Fibroblast of lung (primary cell): ENCODE results near the gene RSPH3. TPM values are rescaled to one million over a fixed set of nuclear protein-coding genes. Genes with fewer than 3 reads are reported as not detected.

Experiments used
- DNase-seq, 2 donors: peaks; one replicate each; pipeline versions ENCODE4 v3.0.0 to v3.0.0-alpha.2; 2010; ENCODE audit warnings: low read depth in 2 of 2
- H2AFZ ChIP-seq: 2 replicates; pipeline ENCODE4 v1.5.1; 2012; ENCODE audit warnings: low read length, control low read depth, inconsistent platforms
- H3K27ac ChIP-seq: 2 replicates; pipeline ENCODE4 v1.5.1; 2011; ENCODE audit warnings: low read length, control low read depth; ENCODE audit not compliant: insufficient read depth
- H3K27me3 ChIP-seq: 2 replicates; pipeline ENCODE4 v1.5.1; 2011; ENCODE audit warnings: mild to moderate bottlenecking, low read length; ENCODE audit not compliant: control insufficient read depth, insufficient read depth
- H3K36me3 ChIP-seq: 2 replicates; pipeline ENCODE4 v1.5.1; 2011; ENCODE audit warnings: low read length; ENCODE audit not compliant: control insufficient read depth, insufficient read depth
- H3K4me1 ChIP-seq: 2 replicates; pipeline ENCODE4 v1.5.1; 2011; ENCODE audit warnings: low read length; ENCODE audit not compliant: control insufficient read depth, insufficient read depth; ENCODE audit errors: extremely low read depth
- H3K4me2 ChIP-seq: 2 replicates; pipeline ENCODE4 v1.5.1; 2011; ENCODE audit warnings: low read length, control low read depth; ENCODE audit not compliant: insufficient read depth; ENCODE audit errors: extremely low read depth
- H3K4me3 ChIP-seq, 4 experiments: fragments of 200-600 bp in 1 of 4; sonication (generic) in 1 of 4; replicated peaks in 1 of 4; 2 replicates each; pipeline ENCODE4 v1.5.1; 2011 to 2016; ENCODE audit warnings: low read length in 4 of 4, low read depth in 3 of 4, mild to moderate bottlenecking in 3 of 4, control low read depth in 2 of 4, inconsistent platforms in 1 of 4, mixed read lengths in 1 of 4; ENCODE audit not compliant: insufficient read depth in 1 of 4; ENCODE audit errors: control extremely low read depth in 1 of 4
- H3K79me2 ChIP-seq: 2 replicates; pipeline ENCODE4 v1.5.1; 2012; ENCODE audit warnings: mild to moderate bottlenecking, low read length, inconsistent platforms; ENCODE audit not compliant: control insufficient read depth, insufficient read depth
- H3K9ac ChIP-seq: 2 replicates; pipeline ENCODE4 v1.5.1; 2011; ENCODE audit warnings: mild to moderate bottlenecking, low read length, control low read depth; ENCODE audit not compliant: insufficient read depth
- H3K9me3 ChIP-seq: 2 replicates; pipeline ENCODE4 v1.5.1; 2012; ENCODE audit warnings: low read depth, low read length; ENCODE audit not compliant: control insufficient read depth, insufficient read depth
- H4K20me1 ChIP-seq: 2 replicates; pipeline ENCODE4 v1.5.1; 2011; ENCODE audit warnings: low read length; ENCODE audit not compliant: control insufficient read depth, insufficient read depth; ENCODE audit errors: extremely low read depth
- CTCF ChIP-seq, 2 donors: IDR thresholded peaks in 1 of 2; conservative IDR thresholded peaks in 1 of 2; 1 replicate in 1 of 2; 2 replicates in 1 of 2; pipeline ENCODE4 v1.5.1; 2011 to 2012; ENCODE audit warnings: low read length in 2 of 2, control low read depth in 1 of 2, inconsistent platforms in 1 of 2, low read depth in 1 of 2, mild to moderate bottlenecking in 1 of 2
- EZH2 ChIP-seq: IDR thresholded peaks from 2 replicates; pipeline ENCODE4 v1.5.1; 2012; ENCODE audit warnings: low read length, control low read depth, mild to moderate bottlenecking; ENCODE audit errors: missing control alignments
- polyA plus RNA-seq, 2 donors: library from polyadenylated mRNA; depleted of rRNA in 1 of 2; stranded (reverse) in 1 of 2; unstranded in 1 of 2; fragments of >200 nt; gene quantifications; 2 replicates each; pipeline ENCODE4 v1.2.1, GENCODE V29; 2011 to 2012; ENCODE audit warnings: missing spikeins in 1 of 2
- total RNA-seq: library from RNA; depleted of rRNA; stranded (reverse); fragments of >200 nt; gene quantifications from 2 replicates; pipeline ENCODE4 v1.2.1, GENCODE V29; 2014

Gene RSPH3
- total and polyA plus RNA-seq, 2 donors (not counting 1 experiment from before 2014, with no cell fraction given), result 2.3 to 5.9 TPM

DNA sequence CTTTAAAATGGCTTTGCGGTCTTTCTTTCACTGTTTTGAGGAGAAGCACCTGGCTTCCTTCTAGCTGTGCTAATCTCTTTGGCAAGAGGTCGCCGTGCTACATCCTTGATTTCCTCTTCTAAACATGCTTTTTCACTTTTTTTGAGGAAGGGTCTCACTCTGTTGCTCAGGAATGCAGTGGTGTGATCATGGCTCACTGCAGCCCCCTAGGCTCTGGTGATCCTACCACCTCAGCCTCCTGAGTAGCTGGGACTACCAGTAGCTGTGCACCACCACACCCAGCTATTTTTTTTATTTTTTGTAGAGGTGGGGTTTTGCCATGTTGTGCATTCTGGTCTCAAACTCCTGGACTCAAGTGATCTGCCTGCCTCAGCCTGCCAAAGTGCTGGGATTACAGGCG, 40.5 kb downstream of the RSPH3 start:
- Histone ChIP-seq H3K9ac (no peak overlapping the region), H3K4me2 (no peak overlapping the region)
- DNase-seq, result no peak

GRCh38 chr6:158958504-158959386, 41.3 kb downstream of the RSPH3 start:
- Histone ChIP-seq H4K20me1 (no peaks in the 10 kb centered on the region), H3K79me2 (no peaks in the 10 kb centered on the region), H2AFZ (no peak overlapping the region), H3K9ac (no peak overlapping the region), H3K27ac (no peak overlapping the region), H3K4me1 (no peaks in the 10 kb centered on the region), H3K9me3 (no peaks in the 10 kb centered on the region), H3K27me3 (no peaks in the 10 kb centered on the region), H3K36me3 (no peaks in the 10 kb centered on the region), H3K4me2 (no peak overlapping the region), H3K4me3 (no peak overlapping the region)
- TF ChIP-seq CTCF (conservative IDR thresholded peaks at IDR 0.05 in 1 of 2, IDR thresholded peaks at IDR 0.05 in 1 of 2; ENCODE audit: low read depth in 1 of 2, low read length in 2 of 2), result no peak
- no peak for TF ChIP-seq EZH2
- DNase-seq, result no peak

More for the DNA sequence above, 40.5 kb downstream of the RSPH3 start:
- Histone ChIP-seq H3K27me3 (no peaks in the 10 kb centered on the region), H3K4me3 (no peak overlapping the region), H3K36me3 (no peaks in the 10 kb centered on the region), H3K9me3 (no peaks in the 10 kb centered on the region), H2AFZ (no peak overlapping the region), H3K4me1 (no peaks in the 10 kb centered on the region), H3K27ac (no peak overlapping the region), H3K79me2 (no peaks in the 10 kb centered on the region), H4K20me1 (no peaks in the 10 kb centered on the region)
- TF ChIP-seq CTCF (conservative IDR thresholded peaks at IDR 0.05 in 1 of 2, IDR thresholded peaks at IDR 0.05 in 1 of 2; ENCODE audit: low read depth in 1 of 2, low read length in 2 of 2) (no peak), EZH2 (no peak)

GRCh38 chr6:158955255-158955654, 44.7 kb downstream of the RSPH3 start:
- H3K27me3 ChIP-seq, result no peaks in the 10 kb centered on the region
- H3K36me3 ChIP-seq, result no peaks in the 10 kb centered on the region
- no peak overlapping the region for H2AFZ ChIP-seq
- no peak overlapping the region for H3K4me3 ChIP-seq
- DNase-seq, result no peak
- H3K4me1 ChIP-seq, result no peaks in the 10 kb centered on the region
- H3K79me2 ChIP-seq, result no peaks in the 10 kb centered on the region
- no peak overlapping the region for H3K9ac ChIP-seq
- TF ChIP-seq CTCF (conservative IDR thresholded peaks at IDR 0.05 in 1 of 2, IDR thresholded peaks at IDR 0.05 in 1 of 2; ENCODE audit: low read depth in 1 of 2, low read length in 2 of 2) (no peak), EZH2 (no peak)
- H3K9me3 ChIP-seq, result no peaks in the 10 kb centered on the region
- no peak overlapping the region for H3K4me2 ChIP-seq
- no peak overlapping the region for H3K27ac ChIP-seq
- no peaks in the 10 kb centered on the region for H4K20me1 ChIP-seq
